Sigmoid colon (tissue), 4 donors: ENCODE results near the gene MAML3.

Source experiments
- CTCF ChIP-seq, 4 experiments: fragments of 450-650 bp in 3 of 4; fragments of 200-600 bp in 1 of 4; IDR thresholded peaks; one replicate each; pipeline ENCODE4 v1.5.1; 2016 to 2019; ENCODE audit warnings: antibody characterized with exemption in 4 of 4, mild to moderate bottlenecking in 3 of 4, moderate library complexity in 2 of 4
- EP300 ChIP-seq, 4 donors: sonication (generic); formaldehyde crosslinking; IDR thresholded peaks; one replicate each; pipeline ENCODE4 v1.6.1; 2017; ENCODE audit warnings: antibody characterized with exemption in 4 of 4
- POLR2A ChIP-seq, 2 donors: fragments of 450-650 bp; IDR thresholded peaks; one replicate each; pipeline ENCODE4 v1.6.1; 2016; ENCODE audit warnings: antibody characterized with exemption in 2 of 2, mild to moderate bottlenecking in 2 of 2, moderate library complexity in 2 of 2
- POLR2AphosphoS5 ChIP-seq, 4 donors: sonication (generic); formaldehyde crosslinking; IDR thresholded peaks; one replicate each; pipeline ENCODE4 v1.6.1; 2017; ENCODE audit warnings: antibody characterized with exemption in 4 of 4

GRCh38 chr4:140056015-140056414 lies 98.0 kb downstream of the MAML3 start:
- no peak for TF ChIP-seq CTCF (IDR thresholded peaks at IDR 0.05)
- TF ChIP-seq POLR2A (IDR thresholded peaks at IDR 0.05), result no peak
- TF ChIP-seq EP300 (IDR thresholded peaks at IDR 0.05), result no peak
- TF ChIP-seq POLR2AphosphoS5 (IDR thresholded peaks at IDR 0.05), result no peak
